ENCODE measurements around the gene INCA1.
A peak's percentile ranks its signal among the peaks of the same experiment; 100 is the strongest.

Gene INCA1

GRCh38 chr17:4941319-4941610 is 56.1 kb downstream of the INCA1 start:
- TF ChIP-seq, protein P1, sequence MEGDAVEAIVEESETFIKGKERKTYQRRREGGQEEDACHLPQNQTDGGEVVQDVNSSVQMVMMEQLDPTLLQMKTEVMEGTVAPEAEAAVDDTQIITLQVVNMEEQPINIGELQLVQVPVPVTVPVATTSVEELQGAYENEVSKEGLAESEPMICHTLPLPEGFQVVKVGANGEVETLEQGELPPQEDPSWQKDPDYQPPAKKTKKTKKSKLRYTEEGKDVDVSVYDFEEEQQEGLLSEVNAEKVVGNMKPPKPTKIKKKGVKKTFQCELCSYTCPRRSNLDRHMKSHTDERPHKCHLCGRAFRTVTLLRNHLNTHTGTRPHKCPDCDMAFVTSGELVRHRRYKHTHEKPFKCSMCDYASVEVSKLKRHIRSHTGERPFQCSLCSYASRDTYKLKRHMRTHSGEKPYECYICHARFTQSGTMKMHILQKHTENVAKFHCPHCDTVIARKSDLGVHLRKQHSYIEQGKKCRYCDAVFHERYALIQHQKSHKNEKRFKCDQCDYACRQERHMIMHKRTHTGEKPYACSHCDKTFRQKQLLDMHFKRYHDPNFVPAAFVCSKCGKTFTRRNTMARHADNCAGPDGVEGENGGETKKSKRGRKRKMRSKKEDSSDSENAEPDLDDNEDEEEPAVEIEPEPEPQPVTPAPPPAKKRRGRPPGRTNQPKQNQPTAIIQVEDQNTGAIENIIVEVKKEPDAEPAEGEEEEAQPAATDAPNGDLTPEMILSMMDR (IDR thresholded peaks at IDR 0.05; ENCODE audit: insufficient read depth, low read length) = no peak
- no peak for TF ChIP-seq SPI1 (IDR thresholded peaks at IDR 0.05; ENCODE audit: borderline replicate concordance, low read depth)
- TF ChIP-seq POLR2AphosphoS5 (IDR thresholded peaks at IDR 0.05; ENCODE audit: low read depth) = no peak
- TF ChIP-seq GABPA (IDR thresholded peaks at IDR 0.05; ENCODE audit: low read depth) = no peak
- TF ChIP-seq, protein P2, sequence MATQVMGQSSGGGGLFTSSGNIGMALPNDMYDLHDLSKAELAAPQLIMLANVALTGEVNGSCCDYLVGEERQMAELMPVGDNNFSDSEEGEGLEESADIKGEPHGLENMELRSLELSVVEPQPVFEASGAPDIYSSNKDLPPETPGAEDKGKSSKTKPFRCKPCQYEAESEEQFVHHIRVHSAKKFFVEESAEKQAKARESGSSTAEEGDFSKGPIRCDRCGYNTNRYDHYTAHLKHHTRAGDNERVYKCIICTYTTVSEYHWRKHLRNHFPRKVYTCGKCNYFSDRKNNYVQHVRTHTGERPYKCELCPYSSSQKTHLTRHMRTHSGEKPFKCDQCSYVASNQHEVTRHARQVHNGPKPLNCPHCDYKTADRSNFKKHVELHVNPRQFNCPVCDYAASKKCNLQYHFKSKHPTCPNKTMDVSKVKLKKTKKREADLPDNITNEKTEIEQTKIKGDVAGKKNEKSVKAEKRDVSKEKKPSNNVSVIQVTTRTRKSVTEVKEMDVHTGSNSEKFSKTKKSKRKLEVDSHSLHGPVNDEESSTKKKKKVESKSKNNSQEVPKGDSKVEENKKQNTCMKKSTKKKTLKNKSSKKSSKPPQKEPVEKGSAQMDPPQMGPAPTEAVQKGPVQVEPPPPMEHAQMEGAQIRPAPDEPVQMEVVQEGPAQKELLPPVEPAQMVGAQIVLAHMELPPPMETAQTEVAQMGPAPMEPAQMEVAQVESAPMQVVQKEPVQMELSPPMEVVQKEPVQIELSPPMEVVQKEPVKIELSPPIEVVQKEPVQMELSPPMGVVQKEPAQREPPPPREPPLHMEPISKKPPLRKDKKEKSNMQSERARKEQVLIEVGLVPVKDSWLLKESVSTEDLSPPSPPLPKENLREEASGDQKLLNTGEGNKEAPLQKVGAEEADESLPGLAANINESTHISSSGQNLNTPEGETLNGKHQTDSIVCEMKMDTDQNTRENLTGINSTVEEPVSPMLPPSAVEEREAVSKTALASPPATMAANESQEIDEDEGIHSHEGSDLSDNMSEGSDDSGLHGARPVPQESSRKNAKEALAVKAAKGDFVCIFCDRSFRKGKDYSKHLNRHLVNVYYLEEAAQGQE (IDR thresholded peaks at IDR 0.05; ENCODE audit: insufficient replicate concordance, low read depth) = no peak
- H3K27me3 ChIP-seq (ENCODE audit: insufficient read depth, poor library complexity, severe bottlenecking) = no peaks in the 10 kb centered on the region
- H3K27ac ChIP-seq (replicated peaks) = peak overlapping the region; percentile 95
- H3K4me3 ChIP-seq (replicated peaks; ENCODE audit: insufficient read depth, low read length) = peak overlapping the region; percentile 50
- no peak for DNase-seq (ENCODE audit: low read depth in 1 of 2, low spot score in 1 of 2)

GRCh38 chr17:4940555-4941318 is 56.6 kb downstream of the INCA1 start:
- peak overlapping the region; percentile 50 for H3K4me3 ChIP-seq (replicated peaks; ENCODE audit: insufficient read depth, low read length)
- peak overlapping the region; percentile 95 for H3K27ac ChIP-seq (replicated peaks)
- TF ChIP-seq, protein P2 (IDR thresholded peaks at IDR 0.05; ENCODE audit: insufficient replicate concordance, low read depth) = no peak
- TF ChIP-seq GABPA (IDR thresholded peaks at IDR 0.05; ENCODE audit: low read depth) = peak; percentile 73
- no peak for TF ChIP-seq SPI1 (IDR thresholded peaks at IDR 0.05; ENCODE audit: borderline replicate concordance, low read depth)
- TF ChIP-seq, protein P1 (IDR thresholded peaks at IDR 0.05; ENCODE audit: insufficient read depth, low read length) = no peak
- TF ChIP-seq POLR2AphosphoS5 (IDR thresholded peaks at IDR 0.05; ENCODE audit: low read depth) = peak; percentile 16; the same call in 1 of the 2 replicates
- DNase-seq (ENCODE audit: low read depth in 1 of 2, low spot score in 1 of 2) = peak in 1 of 2 experiments; percentile 27
- no peaks in the 10 kb centered on the region for H3K27me3 ChIP-seq (ENCODE audit: insufficient read depth, poor library complexity, severe bottlenecking)

DNA sequence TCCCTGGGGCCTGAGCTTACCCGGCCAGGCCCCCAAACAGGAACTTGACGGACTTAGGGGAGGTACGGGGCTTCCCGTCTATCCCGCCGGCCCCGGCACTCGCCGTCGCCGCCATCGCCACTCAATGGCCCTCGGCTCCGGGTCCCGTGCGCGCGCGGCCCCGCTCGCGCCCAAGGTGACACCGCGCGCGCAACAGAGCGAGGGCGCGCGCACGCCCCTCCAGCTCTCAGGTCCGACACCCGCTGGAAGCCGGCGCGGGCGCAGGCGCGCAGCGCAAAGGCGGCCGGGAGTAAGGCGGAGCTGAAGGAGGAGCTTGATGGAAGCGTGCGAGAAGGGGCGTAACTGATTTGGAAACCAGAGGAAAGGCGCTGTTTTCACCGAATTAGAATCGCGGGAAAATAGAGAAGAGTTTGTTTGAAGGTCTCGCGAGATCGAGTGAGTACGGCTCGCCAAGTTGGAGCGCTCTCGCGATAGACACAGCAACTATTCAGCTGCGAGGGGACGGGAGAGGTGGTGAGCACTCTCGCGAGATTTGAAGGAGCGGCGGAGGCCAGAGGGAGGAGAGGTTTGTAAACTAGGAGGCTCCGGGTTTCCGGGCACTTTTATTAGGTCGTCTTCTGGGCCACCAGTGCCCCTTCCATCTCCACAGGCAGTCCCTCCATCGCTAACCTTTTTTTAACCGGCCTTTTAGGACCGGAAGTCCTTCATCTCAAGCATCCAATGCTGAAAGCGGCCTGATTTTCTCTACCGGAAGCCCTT is 57.3 kb downstream of the INCA1 start, which contains the start of the genes RNF167 and SLC25A11:
RNF167 (plus strand) TSS at position 473 of the 759 bp plus-strand sequence. CDS start 642 bp downstream, outside the sequence.
SLC25A11 (minus strand) TSS at position 251 of the 759 bp plus-strand sequence; CDS start at position 115, 136 bp downstream.
- Histone ChIP-seq H3K27ac (replicated peaks) (peak within 1 kb of the TSS; percentile 95), H3K27me3 (ENCODE audit: insufficient read depth, poor library complexity, severe bottlenecking) (no peaks in the 10 kb centered on the region), H3K4me3 (replicated peaks; ENCODE audit: insufficient read depth, low read length) (peak within 1 kb of the TSS; percentile 55)
- peak; percentile 88 to 95 for DNase-seq (ENCODE audit: low read depth in 1 of 2, low spot score in 1 of 2)
- TF ChIP-seq, protein P1 (IDR thresholded peaks at IDR 0.05; ENCODE audit: insufficient read depth, low read length) = no peak
- TF ChIP-seq POLR2AphosphoS5 (IDR thresholded peaks at IDR 0.05; ENCODE audit: low read depth) = peak; percentile 39; the same call in 1 of the 2 replicates
- no peak for TF ChIP-seq SPI1 (IDR thresholded peaks at IDR 0.05; ENCODE audit: borderline replicate concordance, low read depth)
